K562 (cell line): ENCODE data around the gene PTGES3. TPM values are rescaled to one million over a fixed set of nuclear protein-coding genes. Genes with fewer than 3 reads are reported as not detected.
A peak's percentile ranks its signal among the peaks of the same experiment; 100 is the strongest.

Experiments used
- FUS ChIP-seq: fragments of 200-400 bp; formaldehyde crosslinking; optimal IDR thresholded peaks from 2 replicates; pipeline ENCODE3; 2017; ENCODE audit warnings: low read depth, low read length
- GTF2F1 ChIP-seq: IDR thresholded peaks from 2 replicates; pipeline ENCODE4 v1.6.1; 2011; ENCODE audit warnings: low read depth, low read length, improper control_type of control experiment
- HDAC1 ChIP-seq, 2 experiments: fragments of 450-650 bp; IDR thresholded peaks; 2 replicates each; pipeline ENCODE4 v1.6.1; 2016 to 2017; ENCODE audit warnings: inconsistent platforms in 1 of 2, mild to moderate bottlenecking in 1 of 2, moderate library complexity in 1 of 2
- HOXB6 ChIP-seq: fragments of 250-450 bp; sonication (Bioruptor Pico); IDR thresholded peaks from 2 replicates; pipeline ENCODE4 v1.5.1; 2022; ENCODE audit warnings: mild to moderate bottlenecking, borderline replicate concordance
- IRF2 ChIP-seq: sonication (generic); formaldehyde crosslinking; IDR thresholded peaks from 2 replicates; pipeline ENCODE4 v1.8.1; 2022; ENCODE audit warnings: mild to moderate bottlenecking, missing genetic modification reagents
- MAFF ChIP-seq: IDR thresholded peaks from 2 replicates; pipeline ENCODE4 v1.6.1; 2012; ENCODE audit warnings: low read length, improper control_type of control experiment
- MYC ChIP-seq, 2 experiments: fragments of 250-450 bp in 1 of 2; sonication (Bioruptor Pico) in 1 of 2; IDR thresholded peaks; 2 replicates each; pipeline versions ENCODE4 v1.5.1 to v1.6.1; 2012 to 2021; ENCODE audit warnings: low read depth in 2 of 2, borderline replicate concordance in 1 of 2, improper control_type of control experiment in 1 of 2, low read length in 1 of 2, mild to moderate bottlenecking in 1 of 2, moderate library complexity in 1 of 2
- NFE2 ChIP-seq: IDR thresholded peaks from 2 replicates; pipeline ENCODE4 v1.6.1; 2014; ENCODE audit warnings: antibody characterized with exemption, low read depth
- NFRKB ChIP-seq: fragments of 450-650 bp; IDR thresholded peaks from 2 replicates; pipeline ENCODE4 v1.6.1; 2016; ENCODE audit warnings: low read depth
- NR3C1 ChIP-seq: sonication (generic); formaldehyde crosslinking; IDR thresholded peaks from 2 replicates; pipeline ENCODE4 v1.8.1; 2022; ENCODE audit warnings: missing genetic modification reagents
- RBM17 ChIP-seq: fragments of 200-400 bp; formaldehyde crosslinking; IDR thresholded peaks from 2 replicates; pipeline ENCODE4 v1.6.1; 2017; ENCODE audit warnings: low read depth, mild to moderate bottlenecking, low read length, borderline replicate concordance
- ZEB2 ChIP-seq: fragments of 450-650 bp; IDR thresholded peaks from 2 replicates; pipeline ENCODE4 v1.6.1; 2016
- ZNF140 ChIP-seq: fragments of 250-450 bp; sonication (Bioruptor Pico); IDR thresholded peaks from 2 replicates; pipeline ENCODE4 v1.8.0; 2021; ENCODE audit warnings: moderate library complexity, mild to moderate bottlenecking, inconsistent platforms
- polyA plus RNA-seq, 8 experiments: library from polyadenylated mRNA; depleted of rRNA in 4 of 8; stranded (reverse) in 5 of 8; unstranded in 3 of 8; fragments of >200 nt; fragmentation: Nextera tagmentation in 2 of 8; fragmentation: Illumina TruSeq in 1 of 8; extraction: Ambion mirVana in 2 of 8; extraction: Trizol in 1 of 8; gene quantifications; 2 replicates each; pipeline versions ENCODE4 v1.2.1 to v1.2.3, GENCODE V29; 2011 to 2014; ENCODE audit warnings: inconsistent platforms in 1 of 8, missing spikeins in 1 of 8
- total RNA-seq, 7 experiments: library from RNA; depleted of rRNA in 6 of 7; stranded (reverse); fragments of >200 nt in 6 of 7; fragmentation: Illumina TruSeq in 2 of 7; extraction: Trizol in 2 of 7; gene quantifications; 2 replicates each; pipeline versions ENCODE4 v1.2.1 to v1.2.3, GENCODE V29; 2011 to 2021; ENCODE audit warnings: low replicate concordance in 1 of 7
- TF ChIP-seq, protein P1 (sequence below): fragments of 250-450 bp; sonication (Bioruptor Pico); IDR thresholded peaks from 2 replicates; pipeline ENCODE4 v1.4.0; 2020; ENCODE audit warnings: mild to moderate bottlenecking
- TF ChIP-seq, protein P2 (sequence below): IDR thresholded peaks from 2 replicates; pipeline ENCODE4 v1.6.1; 2011; ENCODE audit not compliant: insufficient read length; ENCODE audit errors: extremely low read depth
- TF ChIP-seq, protein P3 (sequence below): fragments of 450-650 bp; IDR thresholded peaks from 2 replicates; pipeline ENCODE4 v1.6.1; 2018; ENCODE audit not compliant: partially characterized antibody
- TF ChIP-seq, protein P4 (sequence below): IDR thresholded peaks from 2 replicates; pipeline ENCODE4 v1.6.1; 2012; ENCODE audit warnings: low read depth, low read length, improper control_type of control experiment, borderline replicate concordance

PTGES3 gene
- total and polyA plus RNA-seq, 9 of the 15 experiments (the other 6 are each of a cell fraction or from before 2014, with no cell fraction given): 163 to 501 (median 213) TPM

- TF ChIP-seq, protein P1, sequence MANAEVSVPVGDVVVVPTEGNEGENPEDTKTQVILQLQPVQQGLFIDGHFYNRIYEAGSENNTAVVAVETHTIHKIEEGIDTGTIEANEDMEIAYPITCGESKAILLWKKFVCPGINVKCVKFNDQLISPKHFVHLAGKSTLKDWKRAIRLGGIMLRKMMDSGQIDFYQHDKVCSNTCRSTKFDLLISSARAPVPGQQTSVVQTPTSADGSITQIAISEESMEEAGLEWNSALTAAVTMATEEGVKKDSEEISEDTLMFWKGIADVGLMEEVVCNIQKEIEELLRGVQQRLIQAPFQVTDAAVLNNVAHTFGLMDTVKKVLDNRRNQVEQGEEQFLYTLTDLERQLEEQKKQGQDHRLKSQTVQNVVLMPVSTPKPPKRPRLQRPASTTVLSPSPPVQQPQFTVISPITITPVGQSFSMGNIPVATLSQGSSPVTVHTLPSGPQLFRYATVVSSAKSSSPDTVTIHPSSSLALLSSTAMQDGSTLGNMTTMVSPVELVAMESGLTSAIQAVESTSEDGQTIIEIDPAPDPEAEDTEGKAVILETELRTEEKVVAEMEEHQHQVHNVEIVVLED (CRISPR knock-in tag): no peak
- TF ChIP-seq NR3C1 (CRISPR knock-in tag) (no peak), MYC (IDR thresholded peaks at IDR 0.05; ENCODE audit: low read depth, low read length) (peak; percentile 90), MYC (CRISPR knock-in tag; IDR thresholded peaks at IDR 0.05; ENCODE audit: borderline replicate concordance, low read depth) (peak; percentile 29; the same call in 1 of the 2 replicates), NFRKB (peak; percentile 91), ZEB2 (no peak), NFE2 (no peak), HOXB6 (0 out of 2 replicates have a peak, but pooled peaks have one; percentile 22), RBM17 (no peak), FUS (no peak), HDAC1 (IDR thresholded peaks at IDR 0.05) (peak in 1 of 2 experiments; percentile 10; a peak in 1 of 4 replicates), GTF2F1 (peak; percentile 78), MAFF (no peak), IRF2 (CRISPR knock-in tag) (no peak), ZNF140 (CRISPR knock-in tag) (no peak)
- TF ChIP-seq, protein P2, sequence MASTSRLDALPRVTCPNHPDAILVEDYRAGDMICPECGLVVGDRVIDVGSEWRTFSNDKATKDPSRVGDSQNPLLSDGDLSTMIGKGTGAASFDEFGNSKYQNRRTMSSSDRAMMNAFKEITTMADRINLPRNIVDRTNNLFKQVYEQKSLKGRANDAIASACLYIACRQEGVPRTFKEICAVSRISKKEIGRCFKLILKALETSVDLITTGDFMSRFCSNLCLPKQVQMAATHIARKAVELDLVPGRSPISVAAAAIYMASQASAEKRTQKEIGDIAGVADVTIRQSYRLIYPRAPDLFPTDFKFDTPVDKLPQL: peak; percentile 62
- TF ChIP-seq, protein P3, sequence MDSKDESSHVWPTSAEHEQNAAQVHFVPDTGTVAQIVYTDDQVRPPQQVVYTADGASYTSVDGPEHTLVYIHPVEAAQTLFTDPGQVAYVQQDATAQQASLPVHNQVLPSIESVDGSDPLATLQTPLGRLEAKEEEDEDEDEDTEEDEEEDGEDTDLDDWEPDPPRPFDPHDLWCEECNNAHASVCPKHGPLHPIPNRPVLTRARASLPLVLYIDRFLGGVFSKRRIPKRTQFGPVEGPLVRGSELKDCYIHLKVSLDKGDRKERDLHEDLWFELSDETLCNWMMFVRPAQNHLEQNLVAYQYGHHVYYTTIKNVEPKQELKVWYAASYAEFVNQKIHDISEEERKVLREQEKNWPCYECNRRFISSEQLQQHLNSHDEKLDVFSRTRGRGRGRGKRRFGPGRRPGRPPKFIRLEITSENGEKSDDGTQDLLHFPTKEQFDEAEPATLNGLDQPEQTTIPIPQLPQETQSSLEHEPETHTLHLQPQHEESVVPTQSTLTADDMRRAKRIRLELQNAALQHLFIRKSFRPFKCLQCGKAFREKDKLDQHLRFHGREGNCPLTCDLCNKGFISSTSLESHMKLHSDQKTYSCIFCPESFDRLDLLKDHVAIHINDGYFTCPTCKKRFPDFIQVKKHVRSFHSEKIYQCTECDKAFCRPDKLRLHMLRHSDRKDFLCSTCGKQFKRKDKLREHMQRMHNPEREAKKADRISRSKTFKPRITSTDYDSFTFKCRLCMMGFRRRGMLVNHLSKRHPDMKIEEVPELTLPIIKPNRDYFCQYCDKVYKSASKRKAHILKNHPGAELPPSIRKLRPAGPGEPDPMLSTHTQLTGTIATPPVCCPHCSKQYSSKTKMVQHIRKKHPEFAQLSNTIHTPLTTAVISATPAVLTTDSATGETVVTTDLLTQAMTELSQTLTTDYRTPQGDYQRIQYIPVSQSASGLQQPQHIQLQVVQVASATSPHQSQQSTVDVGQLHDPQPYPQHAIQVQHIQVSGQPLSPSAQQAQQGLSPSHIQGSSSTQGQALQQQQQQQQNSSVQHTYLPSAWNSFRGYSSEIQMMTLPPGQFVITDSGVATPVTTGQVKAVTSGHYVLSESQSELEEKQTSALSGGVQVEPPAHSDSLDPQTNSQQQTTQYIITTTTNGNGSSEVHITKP: peak; percentile 52
- TF ChIP-seq, protein P4, sequence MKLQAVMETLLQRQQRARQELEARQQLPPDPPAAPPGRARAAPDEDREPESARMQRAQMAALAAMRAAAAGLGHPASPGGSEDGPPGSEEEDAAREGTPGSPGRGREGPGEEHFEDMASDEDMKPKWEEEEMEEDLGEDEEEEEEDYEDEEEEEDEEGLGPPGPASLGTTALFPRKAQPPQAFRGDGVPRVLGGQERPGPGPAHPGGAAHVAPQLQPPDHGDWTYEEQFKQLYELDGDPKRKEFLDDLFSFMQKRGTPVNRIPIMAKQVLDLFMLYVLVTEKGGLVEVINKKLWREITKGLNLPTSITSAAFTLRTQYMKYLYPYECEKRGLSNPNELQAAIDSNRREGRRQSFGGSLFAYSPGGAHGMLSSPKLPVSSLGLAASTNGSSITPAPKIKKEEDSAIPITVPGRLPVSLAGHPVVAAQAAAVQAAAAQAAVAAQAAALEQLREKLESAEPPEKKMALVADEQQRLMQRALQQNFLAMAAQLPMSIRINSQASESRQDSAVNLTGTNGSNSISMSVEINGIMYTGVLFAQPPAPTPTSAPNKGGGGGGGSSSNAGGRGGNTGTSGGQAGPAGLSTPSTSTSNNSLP: peak; percentile 98
Measured at GRCh38 chr12:56645717-56646446, 42.2 kb downstream of the PTGES3 start, which contains the start of gene ATP5F1B (continued).
